Activated T-helper 1 cell treated with anti-CD3 and anti-CD28 coated beads, Interleukin-12 subunit alpha, Interleukin-12 subunit beta, Interleukin-2, Interleukin-4 antibody, amounts not matched to agents 30 ng/mL and 10 ng/mL and 1 ng/mL, durations not matched to agents 14 hours and 24 hours and 36 hours (primary cell): ENCODE results near the gene DSCAML1. TPM values are rescaled to one million over a fixed set of nuclear protein-coding genes. Genes with fewer than 3 reads are reported as not detected.

ENCODE experiments used
- DNase-seq: peaks from one replicate; pipeline ENCODE4 v3.0.0; 2021; ENCODE audit warnings: low spot score
- H3K27ac Mint-ChIP-seq: one replicate; pipeline ENCODE4 v1.8.0; 2021; ENCODE audit warnings: mild to moderate bottlenecking, mixed read lengths
- H3K27me3 Mint-ChIP-seq: one replicate; pipeline ENCODE4 v1.8.0; 2022; ENCODE audit warnings: mild to moderate bottlenecking, moderate library complexity, mixed read lengths; ENCODE audit not compliant: insufficient read depth
- H3K36me3 Mint-ChIP-seq: one replicate; pipeline ENCODE4 v1.8.0; 2021; ENCODE audit warnings: low read depth, mixed read lengths
- H3K4me1 Mint-ChIP-seq: one replicate; pipeline ENCODE4 v1.8.0; 2021; ENCODE audit warnings: low read depth, mixed read lengths
- H3K4me3 Mint-ChIP-seq: one replicate; pipeline ENCODE4 v1.8.0; 2021; ENCODE audit warnings: mild to moderate bottlenecking, moderate library complexity, mixed read lengths
- H3K9me3 Mint-ChIP-seq: one replicate; pipeline ENCODE4 v1.8.0; 2021; ENCODE audit warnings: mixed read lengths
- intact Hi-C: fragments of 100-400 bp; cut with micrococcal nuclease; formaldehyde crosslinking; loops from one replicate; pipeline ENCODE4 v1.15.1; 2024
- total RNA-seq: library from RNA; stranded (reverse); gene quantifications from 2 replicates; pipeline ENCODE4 v1.2.3, GENCODE V29; 2022

Gene DSCAML1
- total RNA-seq, 1 donor from 2014 or later, result not detected

DNA sequence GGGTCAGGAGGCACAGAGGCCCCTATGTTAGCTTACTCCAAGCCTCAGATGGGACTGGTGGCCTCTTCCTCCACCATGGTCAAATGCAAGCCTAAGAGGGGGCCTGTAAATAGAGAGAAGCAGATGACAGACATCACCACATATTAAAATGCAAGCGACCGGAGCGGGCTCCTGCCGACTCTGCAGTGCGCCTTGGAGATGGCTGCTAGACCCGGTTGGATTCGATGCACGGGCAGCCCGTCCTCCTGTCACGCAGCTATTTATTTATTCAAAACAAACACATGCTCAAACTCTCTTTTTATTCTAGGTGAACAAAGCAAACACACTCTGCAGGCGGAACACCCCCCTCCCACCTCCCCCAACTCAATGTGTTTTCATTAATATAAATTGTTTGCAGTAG, 208.0 kb downstream of the DSCAML1 start:
- Mint-ChIP-seq H3K4me1 (no peaks in the 10 kb centered on the region), H3K9me3 (no peaks in the 10 kb centered on the region), H3K36me3 (no peaks in the 10 kb centered on the region), H3K27ac (no peak overlapping the region), H3K27me3 (no peaks in the 10 kb centered on the region), H3K4me3 (no peak overlapping the region)
- no peak for DNase-seq
- intact Hi-C loops, result no loop called here

DNA sequence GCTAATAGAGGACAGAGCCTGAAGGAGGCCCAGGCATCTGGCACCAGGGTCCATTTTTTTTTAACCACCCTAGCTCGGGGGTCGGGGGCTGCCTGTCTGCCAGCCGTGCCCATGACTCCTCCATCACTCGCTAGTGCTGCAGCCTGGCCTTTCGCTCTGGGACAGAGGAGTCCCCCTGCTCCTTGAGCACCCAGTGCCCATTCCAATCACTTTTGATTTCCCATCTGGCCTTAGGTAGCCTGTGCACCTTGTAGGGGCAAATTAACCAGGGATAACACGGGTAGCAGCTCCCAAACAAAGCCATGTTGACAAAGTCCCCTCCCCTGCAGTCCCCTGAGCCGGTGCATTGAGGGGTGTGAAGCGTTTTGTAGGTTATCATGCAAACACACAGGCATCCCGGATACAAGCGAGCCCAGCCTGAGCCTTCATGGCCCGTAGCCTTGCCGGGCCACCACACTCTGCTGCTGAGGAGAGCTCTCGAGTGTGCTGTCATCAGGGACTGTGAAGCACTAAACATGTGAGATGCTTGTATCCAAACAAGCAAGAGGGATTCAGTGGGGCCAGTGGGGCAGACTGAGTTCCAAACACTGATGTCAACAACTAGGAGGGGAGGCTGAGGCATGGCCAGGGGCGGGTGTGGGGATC, 208.7 kb downstream of the DSCAML1 start:
- no peaks in the 10 kb centered on the region for H3K27me3 Mint-ChIP-seq
- intact Hi-C loops, result no loop called here
- H3K36me3 Mint-ChIP-seq, result no peaks in the 10 kb centered on the region
- H3K9me3 Mint-ChIP-seq, result no peaks in the 10 kb centered on the region
- no peak overlapping the region for H3K4me3 Mint-ChIP-seq
- no peak for DNase-seq
- no peak overlapping the region for H3K27ac Mint-ChIP-seq
- no peaks in the 10 kb centered on the region for H3K4me1 Mint-ChIP-seq

DNA sequence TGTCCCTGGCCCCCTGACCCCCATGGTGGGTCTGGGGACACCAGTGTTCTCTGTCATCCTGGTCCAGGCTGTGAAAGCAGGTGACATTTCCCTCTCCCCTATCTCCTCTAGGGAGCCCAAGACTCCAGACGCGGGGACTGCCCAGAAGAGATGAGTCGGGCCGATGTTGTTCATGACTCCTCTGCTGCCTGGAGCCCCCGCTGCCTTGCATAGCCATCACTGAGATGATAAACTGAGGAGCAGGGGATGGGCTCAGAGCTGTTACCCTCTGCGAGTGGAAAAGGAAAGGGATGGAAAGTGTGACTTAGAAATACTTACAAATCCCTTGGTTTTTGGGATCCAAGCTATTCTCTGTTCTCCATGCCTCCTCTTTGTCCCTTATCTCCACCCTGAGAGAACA, 209.6 kb downstream of the DSCAML1 start:
- no peak overlapping the region for H3K27ac Mint-ChIP-seq
- DNase-seq, result no peak

DNA sequence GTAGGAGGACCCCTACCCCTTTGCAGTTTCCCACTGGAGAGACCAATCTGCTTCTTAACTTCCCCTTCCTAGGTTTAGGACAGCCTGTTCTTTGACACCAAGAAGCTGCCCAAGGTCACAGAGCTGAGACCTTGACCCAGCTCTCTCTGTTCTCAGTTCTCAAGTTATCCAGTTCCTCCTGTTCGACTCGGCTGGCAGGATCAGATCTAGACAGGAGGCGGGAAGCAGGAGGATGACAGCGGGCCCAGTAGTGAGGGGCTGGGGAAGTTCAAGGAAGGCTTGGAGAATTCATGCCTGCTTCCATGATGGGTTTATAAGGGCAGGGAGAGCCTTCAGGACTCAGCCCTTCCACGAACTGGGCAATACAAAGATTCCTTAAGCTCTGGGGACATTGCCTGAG, 210.6 kb downstream of the DSCAML1 start:
- intact Hi-C loops, result no loop called here
- H3K27me3 Mint-ChIP-seq, result no peaks in the 10 kb centered on the region
- DNase-seq, result no peak
- no peak overlapping the region for H3K4me3 Mint-ChIP-seq
- H3K36me3 Mint-ChIP-seq, result no peaks in the 10 kb centered on the region
- no peak overlapping the region for H3K27ac Mint-ChIP-seq
- H3K9me3 Mint-ChIP-seq, result no peaks in the 10 kb centered on the region
- no peaks in the 10 kb centered on the region for H3K4me1 Mint-ChIP-seq

More for the DNA sequence above, 209.6 kb downstream of the DSCAML1 start:
- no peaks in the 10 kb centered on the region for H3K27me3 Mint-ChIP-seq
- H3K36me3 Mint-ChIP-seq, result no peaks in the 10 kb centered on the region
- no peaks in the 10 kb centered on the region for H3K9me3 Mint-ChIP-seq
- H3K4me3 Mint-ChIP-seq, result no peak overlapping the region
- intact Hi-C loops, result no loop called here
- no peaks in the 10 kb centered on the region for H3K4me1 Mint-ChIP-seq

DNA sequence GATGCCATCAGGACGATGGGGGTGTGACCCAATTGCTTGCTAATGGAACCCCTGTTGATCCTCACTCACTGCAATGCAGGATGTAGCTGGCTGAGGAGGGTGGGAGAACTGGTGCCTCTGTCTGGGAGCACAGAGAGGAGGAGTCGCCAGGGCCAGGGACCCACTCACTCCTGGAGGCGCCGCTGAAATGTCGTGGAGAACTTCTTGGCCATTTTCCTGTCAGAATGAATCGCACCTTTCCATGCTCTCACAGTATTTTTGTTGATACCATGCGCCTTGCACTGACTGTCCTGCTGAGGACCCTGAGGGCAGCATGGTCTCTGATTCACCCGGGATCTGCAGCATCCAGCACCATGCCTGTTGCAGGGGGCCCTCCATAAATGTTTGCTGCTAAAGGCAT, 211.4 kb downstream of the DSCAML1 start:
- DNase-seq, result no peak
- no peak overlapping the region for H3K27ac Mint-ChIP-seq
- H3K4me1 Mint-ChIP-seq, result no peaks in the 10 kb centered on the region
- H3K9me3 Mint-ChIP-seq, result no peaks in the 10 kb centered on the region
- intact Hi-C loops, result no loop called here
- H3K4me3 Mint-ChIP-seq, result no peak overlapping the region
- no peaks in the 10 kb centered on the region for H3K36me3 Mint-ChIP-seq
- H3K27me3 Mint-ChIP-seq, result peaks cover 1% of the 10 kb centered on the region

DNA sequence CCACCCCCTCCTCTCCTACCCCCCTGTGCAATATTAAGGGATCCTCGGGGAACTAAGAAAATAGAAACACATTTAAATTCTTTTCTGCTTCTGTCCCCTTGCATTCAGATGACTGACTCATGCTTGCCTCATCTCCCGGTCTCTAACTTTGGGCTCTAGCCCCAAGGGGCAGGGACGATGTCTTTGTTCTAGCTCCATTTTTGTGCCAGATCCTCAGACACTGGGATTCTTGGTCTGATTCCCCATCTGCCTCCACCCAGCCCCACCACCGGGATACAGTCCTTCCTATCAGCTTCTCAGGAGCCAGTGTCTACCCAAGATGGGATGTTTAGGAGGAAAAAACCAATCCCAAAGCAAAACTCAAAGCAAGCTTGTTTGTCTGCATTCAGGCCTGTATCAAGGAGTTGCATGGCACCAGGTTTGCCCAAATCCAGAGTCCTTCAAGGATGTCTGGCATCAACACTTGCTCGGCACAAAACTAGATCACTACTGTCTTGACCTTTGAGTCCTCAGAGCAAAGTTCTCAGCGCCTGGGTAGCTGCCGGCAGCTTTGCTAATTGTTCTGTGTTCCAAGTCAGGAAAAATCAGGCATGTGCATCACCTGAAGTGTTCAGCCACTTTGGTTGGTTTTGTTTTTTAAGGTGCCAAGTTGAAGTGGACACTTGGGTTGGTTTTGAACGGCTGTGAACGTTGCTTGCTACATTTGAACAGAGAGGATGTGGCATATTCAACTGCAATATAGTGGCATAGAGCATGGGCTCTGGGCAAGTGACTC, 212.8 kb downstream of the DSCAML1 start:
- no peak for DNase-seq
- intact Hi-C loops, result no loop called here
- Mint-ChIP-seq H3K27ac (no peak overlapping the region), H3K9me3 (no peaks in the 10 kb centered on the region), H3K4me1 (no peaks in the 10 kb centered on the region), H3K27me3 (peaks cover 3% of the 10 kb centered on the region), H3K4me3 (no peak overlapping the region), H3K36me3 (no peaks in the 10 kb centered on the region)

DNA sequence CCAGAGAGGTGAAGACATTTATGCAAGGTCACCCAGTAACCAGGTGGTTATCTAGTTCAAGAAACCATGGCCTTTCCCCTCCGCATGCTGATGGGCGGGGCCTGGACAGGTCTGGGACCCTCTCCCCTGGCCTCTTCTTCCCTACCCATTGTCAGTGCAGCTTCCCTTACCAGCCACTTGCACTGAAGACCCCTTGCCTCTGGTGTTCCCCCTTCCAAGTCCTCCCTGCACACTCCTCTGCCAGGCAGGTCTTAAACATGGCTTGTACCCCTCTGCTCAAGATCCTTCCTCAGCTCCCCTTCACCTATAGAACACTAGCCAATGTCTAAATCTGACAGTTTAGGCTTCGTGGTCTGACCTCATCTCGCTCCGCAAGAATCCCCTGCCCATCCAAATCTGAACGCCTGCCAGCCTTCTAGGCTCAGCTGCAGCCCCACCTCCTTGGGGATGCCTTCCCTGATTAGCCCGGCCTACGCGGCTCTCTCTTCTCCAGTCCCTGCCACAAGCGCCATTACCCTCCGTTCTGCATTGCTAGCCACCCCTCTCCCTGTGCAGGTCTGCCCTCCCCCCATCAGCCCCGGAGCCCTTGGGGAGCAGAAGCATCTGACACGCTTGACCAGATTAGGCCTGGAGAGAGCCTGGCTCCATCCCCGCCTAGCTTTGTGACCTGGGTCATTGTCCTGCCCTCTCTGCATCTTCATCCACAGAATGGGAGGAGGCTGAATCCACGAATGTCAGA, 213.8 kb downstream of the DSCAML1 start:
- DNase-seq, result no peak
- H3K4me3 Mint-ChIP-seq, result no peak overlapping the region
- H3K4me1 Mint-ChIP-seq, result no peaks in the 10 kb centered on the region
- no peak overlapping the region for H3K27ac Mint-ChIP-seq
- no peaks in the 10 kb centered on the region for H3K9me3 Mint-ChIP-seq
- intact Hi-C loops, result no loop called here
- peaks cover 3% of the 10 kb centered on the region for H3K27me3 Mint-ChIP-seq
- H3K36me3 Mint-ChIP-seq, result no peaks in the 10 kb centered on the region

DNA sequence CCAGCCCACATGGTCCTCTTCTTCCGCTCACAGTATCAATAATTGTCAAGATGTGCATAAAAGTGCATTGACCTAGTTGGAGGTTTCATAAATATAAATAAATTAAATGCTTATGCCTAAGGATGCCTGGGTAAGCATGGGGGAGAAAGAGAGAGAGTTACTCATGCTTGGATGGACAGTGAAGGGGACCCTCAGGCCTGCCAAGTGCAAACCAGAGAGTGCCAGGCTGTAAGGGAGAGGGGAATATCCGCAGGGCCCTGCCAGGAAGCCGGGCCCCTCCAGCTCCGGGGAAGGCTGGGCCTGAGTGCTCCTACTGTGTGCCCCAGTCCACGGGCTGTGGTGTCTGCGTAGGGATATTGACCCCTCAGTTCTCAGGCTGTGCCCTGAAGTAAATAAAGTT, 214.6 kb downstream of the DSCAML1 start:
- intact Hi-C loops, result no loop called here
- Mint-ChIP-seq H3K27me3 (peaks cover 3% of the 10 kb centered on the region), H3K27ac (no peak overlapping the region), H3K4me1 (no peaks in the 10 kb centered on the region), H3K9me3 (no peaks in the 10 kb centered on the region), H3K4me3 (no peak overlapping the region), H3K36me3 (no peaks in the 10 kb centered on the region)
- no peak for DNase-seq

DNA sequence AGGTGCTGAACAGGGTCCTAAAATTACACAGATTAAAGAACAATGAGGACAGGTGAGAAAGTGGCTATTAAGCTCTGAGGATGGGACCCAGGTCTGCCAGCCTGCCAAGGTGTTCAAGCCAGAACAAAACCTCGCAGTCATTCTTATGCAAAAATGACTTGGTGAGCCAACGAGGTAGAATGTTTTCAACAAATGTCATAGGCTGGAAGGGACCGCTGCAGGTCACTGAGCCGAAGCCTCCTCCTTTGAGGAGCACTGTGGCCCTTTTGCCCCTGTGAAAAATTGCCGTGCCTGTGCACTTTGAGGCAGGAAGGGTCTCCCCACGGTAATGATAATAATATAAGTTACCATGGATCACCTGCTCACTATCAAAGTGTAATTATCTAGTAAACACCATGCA, 216.2 kb downstream of the DSCAML1 start:
- Mint-ChIP-seq H3K36me3 (no peaks in the 10 kb centered on the region), H3K27ac (no peak overlapping the region), H3K4me3 (no peak overlapping the region), H3K27me3 (peaks cover 3% of the 10 kb centered on the region), H3K4me1 (no peaks in the 10 kb centered on the region), H3K9me3 (no peaks in the 10 kb centered on the region)
- no peak for DNase-seq
- intact Hi-C loops, result no loop called here

DNA sequence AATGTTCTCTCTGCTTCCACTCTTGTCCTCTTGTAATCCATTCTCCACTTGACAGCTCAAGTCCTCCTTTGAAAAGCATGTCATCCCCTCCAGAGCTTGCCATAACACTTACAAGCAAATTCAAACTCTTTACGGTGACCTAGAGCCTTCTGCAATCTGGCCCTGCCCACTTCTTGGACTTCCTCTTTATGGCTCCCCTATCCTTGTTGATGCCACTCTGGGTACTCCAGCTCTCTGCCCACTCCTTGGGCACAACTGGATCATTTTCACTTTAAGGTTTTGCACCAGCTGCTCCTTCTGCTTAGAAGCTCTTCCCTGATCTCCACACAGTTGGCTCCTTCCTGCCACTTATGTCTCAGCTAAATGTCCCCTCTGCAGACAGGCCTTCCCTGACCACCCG, 217.9 kb downstream of the DSCAML1 start:
- no peaks in the 10 kb centered on the region for H3K36me3 Mint-ChIP-seq
- H3K4me1 Mint-ChIP-seq, result no peaks in the 10 kb centered on the region
- H3K9me3 Mint-ChIP-seq, result no peaks in the 10 kb centered on the region
- peaks cover 3% of the 10 kb centered on the region for H3K27me3 Mint-ChIP-seq
- no peak overlapping the region for H3K4me3 Mint-ChIP-seq
- H3K27ac Mint-ChIP-seq, result no peak overlapping the region
- intact Hi-C loops, result no loop called here
- no peak for DNase-seq

DNA sequence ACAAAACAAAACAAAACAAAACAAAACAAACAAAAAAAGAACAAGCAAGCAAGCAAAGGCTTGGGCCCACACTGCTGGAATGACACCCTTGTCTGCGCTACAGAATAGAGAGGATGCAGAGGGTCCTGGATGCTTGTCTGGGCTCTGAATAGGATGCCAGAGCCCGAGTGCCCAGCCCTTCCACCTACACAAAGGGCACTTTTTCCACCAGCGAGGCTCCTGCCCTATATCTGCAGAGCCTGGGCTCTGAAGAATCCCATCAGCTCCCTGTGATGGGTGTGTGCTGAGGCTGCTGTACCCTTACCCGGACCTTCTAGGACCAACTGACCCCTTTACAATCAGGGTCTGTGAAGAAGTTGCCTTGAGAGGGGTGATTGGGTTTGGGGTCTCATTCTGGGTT, 221.2 kb downstream of the DSCAML1 start:
- H3K4me3 Mint-ChIP-seq, result no peak overlapping the region
- no peak for DNase-seq
- H3K4me1 Mint-ChIP-seq, result no peaks in the 10 kb centered on the region
- H3K9me3 Mint-ChIP-seq, result no peaks in the 10 kb centered on the region
- intact Hi-C loops, result no loop called here
- peaks cover 3% of the 10 kb centered on the region for H3K27me3 Mint-ChIP-seq
- H3K27ac Mint-ChIP-seq, result no peak overlapping the region
- H3K36me3 Mint-ChIP-seq, result no peaks in the 10 kb centered on the region

DNA sequence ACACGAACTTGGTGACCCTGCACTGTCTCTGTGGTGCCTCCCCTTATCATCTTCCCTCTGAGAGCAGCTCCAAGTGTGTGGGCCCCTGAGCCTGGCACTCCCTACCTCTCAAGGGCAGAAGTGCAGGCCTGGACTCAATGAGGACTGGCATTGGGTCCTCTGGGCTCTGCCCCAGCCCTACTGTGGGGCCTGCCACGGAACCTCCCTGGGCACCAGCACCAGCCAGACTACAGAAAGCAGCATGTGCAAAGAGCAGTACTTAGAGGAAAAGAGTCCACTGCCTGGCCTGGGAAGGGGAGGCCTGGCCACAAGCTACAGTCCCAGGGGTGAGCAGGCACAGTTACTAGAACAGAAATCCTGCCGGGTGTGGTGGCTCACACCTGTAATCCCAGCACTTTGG, 222.5 kb downstream of the DSCAML1 start:
- Mint-ChIP-seq H3K4me3 (no peak overlapping the region), H3K36me3 (no peaks in the 10 kb centered on the region), H3K4me1 (no peaks in the 10 kb centered on the region), H3K27me3 (peaks cover 3% of the 10 kb centered on the region), H3K27ac (no peak overlapping the region), H3K9me3 (no peaks in the 10 kb centered on the region)
- intact Hi-C loops, result no loop called here
- no peak for DNase-seq

DNA sequence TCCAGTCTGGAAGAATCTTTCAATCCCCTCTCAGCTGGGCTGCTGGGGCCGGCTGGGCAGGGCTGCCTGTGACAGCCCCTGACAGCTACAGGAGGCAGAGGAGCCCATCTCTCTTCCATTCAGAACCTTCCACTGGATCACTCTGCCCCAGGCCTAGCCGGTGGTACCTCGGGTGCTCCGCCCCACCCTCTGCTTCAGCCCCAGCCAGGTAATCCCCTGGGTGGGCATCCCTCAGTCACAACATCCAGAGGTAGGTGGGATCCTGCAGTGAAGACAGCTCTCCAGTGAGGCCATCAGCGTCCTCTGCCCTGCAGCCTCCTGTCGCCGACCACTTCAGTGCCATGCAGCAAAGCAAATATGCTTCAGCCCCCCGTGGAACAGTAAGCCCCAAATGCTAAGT, 223.7 kb downstream of the DSCAML1 start:
- no peak for DNase-seq
- H3K36me3 Mint-ChIP-seq, result no peaks in the 10 kb centered on the region
- no peaks in the 10 kb centered on the region for H3K4me1 Mint-ChIP-seq
- no peaks in the 10 kb centered on the region for H3K9me3 Mint-ChIP-seq
- intact Hi-C loops, result no loop called here
- H3K27ac Mint-ChIP-seq, result no peak overlapping the region
- no peak overlapping the region for H3K4me3 Mint-ChIP-seq
- peaks cover 3% of the 10 kb centered on the region for H3K27me3 Mint-ChIP-seq
